Testis (tissue), 3 donors: ENCODE results near the gene CD79A. TPM values are rescaled to one million over a fixed set of nuclear protein-coding genes. Genes with fewer than 3 reads are reported as not detected.

Experiments
- DNase-seq: peaks from one replicate; pipeline ENCODE4 v3.0.0-alpha.2; 2019
- H3K27ac ChIP-seq, 2 donors: fragments of 200-600 bp; sonication (generic); one replicate each; pipeline ENCODE4 v1.5.1; 2019
- H3K27me3 ChIP-seq: fragments of 200-600 bp; sonication (generic); one replicate; pipeline ENCODE4 v1.5.1; 2019
- H3K36me3 ChIP-seq: fragments of 200-600 bp; sonication (generic); one replicate; pipeline ENCODE4 v1.5.1; 2017; ENCODE audit warnings: low read depth; ENCODE audit errors: missing control alignments
- H3K4me1 ChIP-seq: fragments of 200-600 bp; sonication (generic); one replicate; pipeline ENCODE4 v1.5.1; 2019
- H3K4me3 ChIP-seq, 2 donors: fragments of 200-600 bp; sonication (generic); one replicate each; pipeline ENCODE4 v1.5.1; 2017 to 2019
- H3K9me3 ChIP-seq: fragments of 200-600 bp; sonication (generic); one replicate; pipeline ENCODE4 v1.5.1; 2017
- POLR2A ChIP-seq: fragments of 450-650 bp; IDR thresholded peaks from one replicate; pipeline ENCODE4 v1.6.1; 2017; ENCODE audit warnings: antibody characterized with exemption, mild to moderate bottlenecking, moderate library complexity
- WGBS, 2 donors: methylation state at CpG; one replicate each; pipeline ENCODE4 v1.1.5; 2018; 5-methylcytosine and 5-hydroxymethylcytosine counted together
- intact Hi-C: fragments of 100-400 bp; cut with DNase I; formaldehyde crosslinking; loops from one replicate; pipeline ENCODE4 v1.15.1; 2023; ENCODE audit warnings: low total_unique reads
- polyA plus RNA-seq: library from polyadenylated mRNA; stranded (reverse); fragments of 350-450 nt; fragmentation: Illumina TruSeq; extraction: RNeasy Lipid Tissue Mini Kit (QIAGEN cat#74804); gene quantifications from one replicate; pipeline ENCODE4 v1.2.3, GENCODE V29; 2014; ENCODE audit warnings: low read depth, low replicate concordance; ENCODE audit not compliant: insufficient read depth
- total RNA-seq, 2 donors: library from RNA; depleted of rRNA; stranded (reverse); fragments of >200 nt; gene quantifications; one replicate each; pipeline ENCODE4 v1.2.3, GENCODE V29; 2016
- TF ChIP-seq, protein P1 (sequence below), 3 experiments: fragments of 450-650 bp in 2 of 3; fragments of 200-600 bp in 1 of 3; sonication (generic) in 1 of 3; IDR thresholded peaks; one replicate each; pipeline ENCODE4 v1.5.1; 2016 to 2019; ENCODE audit warnings: antibody characterized with exemption in 3 of 3, mild to moderate bottlenecking in 2 of 3, moderate library complexity in 1 of 3

The CD79A gene
- total and polyA plus RNA-seq, 3 donors from 2014 or later, result 0.87 to 3.6 TPM; not detected in 1

DNA sequence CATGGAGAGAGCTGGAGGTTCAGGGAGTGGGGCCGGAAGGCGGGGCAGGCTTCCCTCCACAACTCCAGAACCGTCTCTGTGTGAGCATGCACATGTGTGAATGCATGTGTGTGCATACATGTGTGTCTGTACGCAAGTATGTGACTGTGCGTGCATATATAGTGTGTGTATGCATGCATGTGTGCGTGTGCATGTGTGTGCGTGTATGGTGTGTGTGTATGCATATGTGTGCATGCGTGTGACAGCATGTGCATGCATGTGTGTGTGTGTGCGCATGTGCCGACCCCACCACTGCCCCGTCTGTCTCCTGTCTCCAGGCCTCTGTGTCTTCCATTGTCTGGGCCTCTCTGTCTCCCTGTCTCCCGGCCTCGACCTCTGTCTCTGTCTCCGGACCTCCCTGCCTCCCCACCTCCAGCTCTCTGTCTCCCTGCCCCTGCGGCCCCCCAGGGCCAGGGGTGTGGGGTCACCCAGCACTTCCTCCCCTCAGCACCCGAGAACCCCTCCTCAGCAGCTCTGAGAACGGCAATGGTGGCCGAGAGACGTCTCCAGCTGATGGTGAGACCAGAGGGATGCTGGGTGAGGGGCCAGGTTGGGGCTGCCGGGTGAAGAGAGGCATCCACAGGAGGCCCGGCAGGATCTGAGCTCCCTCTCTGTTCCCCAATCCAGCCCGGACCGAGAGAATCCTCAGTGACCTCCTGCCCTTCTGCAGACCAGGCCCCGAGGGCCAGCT, 28.4 kb downstream of the CD79A start:
- intact Hi-C loops, result no loop called here
- TF ChIP-seq, protein P1, sequence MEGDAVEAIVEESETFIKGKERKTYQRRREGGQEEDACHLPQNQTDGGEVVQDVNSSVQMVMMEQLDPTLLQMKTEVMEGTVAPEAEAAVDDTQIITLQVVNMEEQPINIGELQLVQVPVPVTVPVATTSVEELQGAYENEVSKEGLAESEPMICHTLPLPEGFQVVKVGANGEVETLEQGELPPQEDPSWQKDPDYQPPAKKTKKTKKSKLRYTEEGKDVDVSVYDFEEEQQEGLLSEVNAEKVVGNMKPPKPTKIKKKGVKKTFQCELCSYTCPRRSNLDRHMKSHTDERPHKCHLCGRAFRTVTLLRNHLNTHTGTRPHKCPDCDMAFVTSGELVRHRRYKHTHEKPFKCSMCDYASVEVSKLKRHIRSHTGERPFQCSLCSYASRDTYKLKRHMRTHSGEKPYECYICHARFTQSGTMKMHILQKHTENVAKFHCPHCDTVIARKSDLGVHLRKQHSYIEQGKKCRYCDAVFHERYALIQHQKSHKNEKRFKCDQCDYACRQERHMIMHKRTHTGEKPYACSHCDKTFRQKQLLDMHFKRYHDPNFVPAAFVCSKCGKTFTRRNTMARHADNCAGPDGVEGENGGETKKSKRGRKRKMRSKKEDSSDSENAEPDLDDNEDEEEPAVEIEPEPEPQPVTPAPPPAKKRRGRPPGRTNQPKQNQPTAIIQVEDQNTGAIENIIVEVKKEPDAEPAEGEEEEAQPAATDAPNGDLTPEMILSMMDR (IDR thresholded peaks at IDR 0.05), result no peak
- no peaks in the 10 kb centered on the region for H3K27me3 ChIP-seq
- H3K9me3 ChIP-seq, result no peaks in the 10 kb centered on the region
- WGBS, 2 donors, result 87 to 88% methylated on average over 20 to 24 of the region's 24 CpGs
- H3K4me1 ChIP-seq, result no peaks in the 10 kb centered on the region
- no peak overlapping the region for H3K4me3 ChIP-seq
- DNase-seq, result no peak
- no peak overlapping the region for H3K27ac ChIP-seq
- no peaks in the 10 kb centered on the region for H3K36me3 ChIP-seq

DNA sequence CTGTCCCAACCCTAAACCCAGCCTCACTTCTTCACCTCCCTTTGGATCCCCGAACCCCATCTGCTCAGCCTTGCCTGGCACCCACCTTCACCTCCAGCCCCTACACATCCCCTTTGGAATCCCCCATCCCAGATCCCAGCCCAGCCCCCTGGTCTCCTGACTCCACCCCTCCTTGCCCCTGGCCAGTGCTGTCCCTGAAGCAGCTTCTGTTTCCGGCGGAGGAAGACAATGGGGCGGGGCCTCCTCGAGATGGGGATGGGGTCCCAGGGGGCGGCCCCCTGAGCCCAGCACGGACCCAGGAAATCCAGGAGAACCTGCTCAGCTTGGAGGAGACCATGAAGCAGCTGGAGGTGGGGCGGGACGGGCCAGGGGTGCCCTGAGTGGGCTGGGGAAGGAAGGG, 29.2 kb downstream of the CD79A start:
- intact Hi-C loops, result no loop called here
- 74 to 77% methylated on average over 7 to 9 of the region's 9 CpGs for WGBS, 2 donors
- H3K9me3 ChIP-seq, result no peaks in the 10 kb centered on the region
- TF ChIP-seq, protein P1 (IDR thresholded peaks at IDR 0.05), result no peak
- H3K27ac ChIP-seq, result no peak overlapping the region
- H3K4me1 ChIP-seq, result no peaks in the 10 kb centered on the region
- DNase-seq, result no peak
- H3K36me3 ChIP-seq, result no peaks in the 10 kb centered on the region
- no peak overlapping the region for H3K4me3 ChIP-seq
- no peaks in the 10 kb centered on the region for H3K27me3 ChIP-seq

DNA sequence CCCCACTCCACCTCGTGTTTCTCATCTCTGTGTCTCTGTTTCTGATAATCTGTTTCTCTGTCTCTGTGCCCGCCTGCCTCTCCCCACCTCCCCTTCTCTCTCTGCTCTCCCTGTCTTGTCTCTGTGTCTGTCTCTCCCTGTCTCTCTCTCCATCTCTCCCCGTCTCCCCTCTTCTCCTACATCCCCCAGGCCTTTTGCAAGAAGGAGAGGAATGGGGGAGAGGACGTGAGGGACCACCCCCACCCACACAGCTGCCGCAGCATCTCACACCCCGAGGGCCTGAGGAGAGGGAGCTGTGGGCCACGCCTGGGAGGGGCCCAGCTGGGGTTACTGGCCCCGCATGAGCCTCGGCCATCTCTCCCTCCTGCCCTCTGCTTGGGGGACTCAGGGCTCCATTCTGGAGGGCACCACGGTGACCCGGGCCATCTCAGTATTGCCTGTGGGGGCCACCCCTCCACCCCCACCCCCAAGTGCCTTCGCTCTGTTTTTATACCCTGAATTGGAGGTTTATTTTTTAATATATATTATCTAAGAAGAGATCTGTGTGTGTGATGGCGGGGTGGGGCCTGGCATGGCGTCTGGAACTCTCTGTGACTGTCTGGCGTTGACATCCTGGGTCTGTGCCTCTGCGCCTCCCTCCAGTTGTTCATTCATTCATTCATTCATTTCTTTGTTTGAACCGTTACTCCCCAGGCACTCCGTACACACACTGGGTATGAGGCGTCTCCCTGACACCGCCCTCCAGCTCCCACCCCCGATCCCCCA, 30.0 kb downstream of the CD79A start:
- Histone ChIP-seq H3K27ac (no peak overlapping the region), H3K27me3 (no peaks in the 10 kb centered on the region), H3K36me3 (no peaks in the 10 kb centered on the region), H3K4me1 (no peaks in the 10 kb centered on the region), H3K9me3 (no peaks in the 10 kb centered on the region), H3K4me3 (no peak overlapping the region)
- WGBS, 2 donors, result 84 to 85% methylated on average over 19 to 21 of the region's 21 CpGs
- no peak for DNase-seq
- TF ChIP-seq POLR2A, result no peak
- TF ChIP-seq, protein P1 (IDR thresholded peaks at IDR 0.05), result no peak
- intact Hi-C loops, result no loop called here

DNA sequence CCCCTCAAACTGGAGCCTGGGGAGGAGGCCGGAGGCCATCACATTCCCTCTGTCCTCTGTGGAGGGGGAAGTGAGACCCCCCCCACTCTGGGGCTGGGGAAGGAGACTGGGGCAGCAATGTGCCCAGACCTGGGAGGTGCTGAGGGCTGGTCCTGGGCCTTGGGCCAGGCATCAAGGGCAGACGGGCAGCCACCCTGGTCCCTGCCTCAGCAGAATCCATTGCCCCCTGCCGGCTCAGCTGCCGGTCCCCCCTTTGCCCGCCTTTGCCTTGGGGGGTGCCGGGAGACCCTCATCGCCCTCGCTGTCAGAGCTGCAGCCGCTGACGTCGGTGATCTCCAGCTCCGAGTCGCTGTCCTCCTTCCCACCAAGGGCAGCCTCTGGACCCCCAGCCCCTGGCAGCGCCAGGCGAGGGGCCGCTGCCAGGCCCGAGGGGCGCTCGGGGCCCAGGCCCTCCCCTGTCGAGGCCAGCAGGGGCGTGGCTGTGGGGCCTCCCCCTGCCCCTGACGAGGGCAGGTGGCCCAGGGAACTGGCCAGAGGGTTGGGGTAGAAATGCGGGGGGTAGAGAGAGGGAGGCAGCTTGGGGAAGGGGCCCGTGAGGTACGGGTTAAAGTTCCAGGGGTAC, 31.0 kb downstream of the CD79A start:
- no peak overlapping the region for H3K27ac ChIP-seq
- no peaks in the 10 kb centered on the region for H3K4me1 ChIP-seq
- H3K9me3 ChIP-seq, result no peaks in the 10 kb centered on the region
- H3K27me3 ChIP-seq, result no peaks in the 10 kb centered on the region
- H3K36me3 ChIP-seq, result no peaks in the 10 kb centered on the region
- TF ChIP-seq, protein P1 (IDR thresholded peaks at IDR 0.05), result no peak
- no peak for TF ChIP-seq POLR2A
- 79 to 89% methylated on average over 8 to 23 of the region's 25 CpGs for WGBS, 2 donors
- intact Hi-C loops, result no loop called here
- no peak overlapping the region for H3K4me3 ChIP-seq
- DNase-seq, result no peak
